ENCODE results near the gene IL1RAPL1. TPM values are rescaled to one million over a fixed set of nuclear protein-coding genes. Genes with fewer than 3 reads are reported as not detected.

Gene IL1RAPL1
- total RNA-seq, 4 donors from 2014 or later = 0.24 to 6.2 TPM; not detected in 2

- Histone ChIP-seq H3K4me1 (no peaks in the 10 kb centered on the region), H3K27ac (no peak overlapping the region), H3K27me3 (no peaks in the 10 kb centered on the region), H3K36me3 (no peaks in the 10 kb centered on the region), H3K4me3 (no peak overlapping the region), H3K9me3 (no peaks in the 10 kb centered on the region)
- TF ChIP-seq CTCF (IDR thresholded peaks at IDR 0.05) (no peak), POLR2A (IDR thresholded peaks at IDR 0.05) (no peak)
- no peak for DNase-seq
- intact Hi-C loops (cut with DNase I; ENCODE audit: low total_unique reads) = no loop called here
Measured at GRCh38 chrX:29066516-29066915, 479.3 kb downstream of the IL1RAPL1 start.

- no peak overlapping the region for H3K4me3 ChIP-seq
- H3K36me3 ChIP-seq = no peaks in the 10 kb centered on the region
- TF ChIP-seq CTCF (IDR thresholded peaks at IDR 0.05) (no peak), POLR2A (IDR thresholded peaks at IDR 0.05) (no peak)
- no peaks in the 10 kb centered on the region for H3K27me3 ChIP-seq
- intact Hi-C loops (cut with DNase I; ENCODE audit: low total_unique reads) = no loop called here
- no peak overlapping the region for H3K27ac ChIP-seq
- DNase-seq = no peak
- H3K9me3 ChIP-seq = no peaks in the 10 kb centered on the region
- H3K4me1 ChIP-seq = no peaks in the 10 kb centered on the region
Measured at GRCh38 chrX:29067351-29067750, 480.1 kb downstream of the IL1RAPL1 start.

GRCh38 chrX:29071525-29072320, 484.5 kb downstream of the IL1RAPL1 start:
- no peaks in the 10 kb centered on the region for H3K36me3 ChIP-seq
- no peaks in the 10 kb centered on the region for H3K9me3 ChIP-seq
- H3K4me1 ChIP-seq = no peaks in the 10 kb centered on the region
- no peaks in the 10 kb centered on the region for H3K27me3 ChIP-seq
- no peak overlapping the region for H3K27ac ChIP-seq
- DNase-seq = no peak
- intact Hi-C loops (cut with DNase I; ENCODE audit: low total_unique reads) = no loop called here
- no peak overlapping the region for H3K4me3 ChIP-seq
- TF ChIP-seq CTCF (IDR thresholded peaks at IDR 0.05) (no peak), POLR2A (IDR thresholded peaks at IDR 0.05) (no peak)

GRCh38 chrX:29082558-29082957, 495.3 kb downstream of the IL1RAPL1 start:
- Histone ChIP-seq H3K9me3 (no peaks in the 10 kb centered on the region), H3K4me3 (no peak overlapping the region), H3K27ac (no peak overlapping the region), H3K27me3 (no peaks in the 10 kb centered on the region), H3K4me1 (no peaks in the 10 kb centered on the region), H3K36me3 (no peaks in the 10 kb centered on the region)
- DNase-seq = no peak
- TF ChIP-seq POLR2A (IDR thresholded peaks at IDR 0.05) (no peak), CTCF (IDR thresholded peaks at IDR 0.05) (no peak)
- intact Hi-C loops (cut with DNase I; ENCODE audit: low total_unique reads) = no loop called here

GRCh38 chrX:29083823-29084222, 496.6 kb downstream of the IL1RAPL1 start:
- Histone ChIP-seq H3K9me3 (no peaks in the 10 kb centered on the region), H3K27ac (no peak overlapping the region), H3K36me3 (no peaks in the 10 kb centered on the region), H3K27me3 (no peaks in the 10 kb centered on the region), H3K4me1 (no peaks in the 10 kb centered on the region), H3K4me3 (no peak overlapping the region)
- DNase-seq = no peak
- no peak for TF ChIP-seq CTCF (IDR thresholded peaks at IDR 0.05)
- no peak for TF ChIP-seq POLR2A (IDR thresholded peaks at IDR 0.05)
- intact Hi-C loops (cut with DNase I; ENCODE audit: low total_unique reads) = no loop called here
